T-helper 2 cell treated with Interferon-gamma antibody and Interleukin-4, amounts not matched to agents 5 μg/mL and 100 μg/mL, for 36 hours (primary cell): ENCODE results near the gene RHOG.

ENCODE experiments used
- DNase-seq: peaks from one replicate; pipeline ENCODE4 v3.0.0; 2021; ENCODE audit warnings: low spot score
- H3K27ac Mint-ChIP-seq: one replicate; pipeline ENCODE4 v1.8.0; 2021; ENCODE audit warnings: mild to moderate bottlenecking, mixed read lengths
- H3K27me3 Mint-ChIP-seq: one replicate; pipeline ENCODE4 v1.8.0; 2021; ENCODE audit warnings: low read depth, mixed read lengths
- H3K36me3 Mint-ChIP-seq: one replicate; pipeline ENCODE4 v1.8.0; 2021; ENCODE audit warnings: low read depth, mixed read lengths
- H3K4me1 Mint-ChIP-seq: one replicate; pipeline ENCODE4 v1.8.0; 2021; ENCODE audit warnings: low read depth, mixed read lengths
- H3K4me3 Mint-ChIP-seq: one replicate; pipeline ENCODE4 v1.8.0; 2022; ENCODE audit warnings: mild to moderate bottlenecking, moderate library complexity, mixed read lengths
- H3K9me3 Mint-ChIP-seq: one replicate; pipeline ENCODE4 v1.8.0; 2021; ENCODE audit warnings: mixed read lengths

Gene RHOG

GRCh38 chr11:3840870-3841425, at the start of gene RHOG:
RHOG (minus strand) TSS chr11:3840959; CDS start chr11:3828138, 12,821 bp downstream.
- no peaks in the 10 kb centered on the region for H3K9me3 Mint-ChIP-seq
- no peaks in the 10 kb centered on the region for H3K27me3 Mint-ChIP-seq
- H3K36me3 Mint-ChIP-seq: peaks cover 23% of the 10 kb centered on the region
- H3K4me3 Mint-ChIP-seq: peak within 1 kb of the TSS; percentile 99
- H3K4me1 Mint-ChIP-seq: peaks cover 46% of the 10 kb centered on the region
- peak within 1 kb of the TSS; percentile 98 for H3K27ac Mint-ChIP-seq
- peak; percentile 73 for DNase-seq

DNA sequence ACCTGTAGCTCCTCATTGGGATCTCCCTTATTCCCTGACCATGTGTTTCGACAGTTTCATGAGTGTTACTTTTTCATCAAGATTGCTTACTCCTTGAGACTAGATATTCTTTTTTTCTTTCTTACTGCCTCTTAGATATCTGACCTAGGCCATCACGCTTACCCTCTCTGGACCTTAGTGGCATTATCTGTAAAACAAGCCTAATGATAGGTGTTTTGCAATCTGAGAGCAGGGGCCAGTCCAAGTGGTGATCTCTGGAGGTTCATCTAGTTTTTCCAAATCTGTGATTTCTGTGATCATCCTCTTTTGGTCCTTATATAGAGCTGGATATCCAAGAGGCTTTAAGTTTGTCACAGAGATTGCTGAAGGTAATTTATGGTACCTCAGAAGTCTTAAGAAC, 49.3 kb upstream of the RHOG start:
- no peak for DNase-seq
- Mint-ChIP-seq H3K27ac (no peak overlapping the region), H3K27me3 (no peaks in the 10 kb centered on the region), H3K4me1 (peaks cover 45% of the 10 kb centered on the region), H3K36me3 (peaks cover 21% of the 10 kb centered on the region), H3K9me3 (no peaks in the 10 kb centered on the region), H3K4me3 (no peak overlapping the region)

- Mint-ChIP-seq H3K27me3 (no peaks in the 10 kb centered on the region), H3K4me3 (no peak overlapping the region), H3K36me3 (peaks cover 20% of the 10 kb centered on the region), H3K9me3 (no peaks in the 10 kb centered on the region), H3K4me1 (peaks cover 44% of the 10 kb centered on the region), H3K27ac (no peak overlapping the region)
- no peak for DNase-seq
Observed at GRCh38 chr11:3888876-3889275, 48.1 kb upstream of the RHOG start.

DNA sequence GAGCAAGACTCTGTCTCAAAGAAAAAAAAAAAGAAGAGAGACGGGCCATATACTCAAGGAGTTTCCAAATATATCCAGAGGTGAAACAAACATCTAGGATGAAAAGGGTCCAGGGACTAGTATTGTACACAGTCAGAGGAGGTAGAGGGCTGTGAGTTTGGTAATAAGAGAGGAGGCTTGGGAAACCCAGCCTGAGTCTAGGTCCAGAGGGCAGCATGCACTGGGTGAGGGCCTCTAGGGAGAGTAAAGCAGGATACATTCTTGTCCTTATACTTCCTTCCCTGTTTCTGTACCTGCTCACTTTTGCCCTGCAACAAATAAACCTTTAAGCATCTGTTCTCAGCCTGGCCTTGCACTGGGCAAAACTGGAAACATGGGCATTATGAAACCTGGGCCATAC, 46.2 kb upstream of the RHOG start:
- no peak for DNase-seq
- H3K4me3 Mint-ChIP-seq: no peak overlapping the region
- H3K9me3 Mint-ChIP-seq: no peaks in the 10 kb centered on the region
- no peak overlapping the region for H3K27ac Mint-ChIP-seq
- peaks cover 39% of the 10 kb centered on the region for H3K4me1 Mint-ChIP-seq
- peaks cover 8% of the 10 kb centered on the region for H3K36me3 Mint-ChIP-seq
- H3K27me3 Mint-ChIP-seq: no peaks in the 10 kb centered on the region

DNA sequence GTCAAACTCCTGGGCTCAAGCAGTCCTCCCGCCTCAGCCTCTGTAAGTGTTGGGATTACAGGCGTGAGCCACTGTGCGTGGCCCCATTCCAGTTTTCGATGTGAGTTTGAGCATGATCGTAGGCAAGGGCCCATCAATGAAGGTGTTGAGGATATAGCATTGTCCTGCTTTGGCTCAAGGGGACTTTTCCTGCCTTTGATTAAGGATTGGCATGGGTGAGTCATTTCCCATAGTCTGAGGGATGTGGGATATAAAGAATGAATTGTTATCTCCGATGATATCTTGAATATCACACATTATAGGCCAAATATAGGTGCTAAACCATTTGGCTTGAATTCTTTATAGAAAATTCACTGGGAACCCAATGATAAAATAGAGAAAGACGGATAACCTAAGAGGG, 45.1 kb upstream of the RHOG start:
- H3K36me3 Mint-ChIP-seq: peaks cover 6% of the 10 kb centered on the region
- no peaks in the 10 kb centered on the region for H3K9me3 Mint-ChIP-seq
- H3K4me1 Mint-ChIP-seq: peaks cover 40% of the 10 kb centered on the region
- H3K27me3 Mint-ChIP-seq: no peaks in the 10 kb centered on the region
- DNase-seq: no peak
- H3K27ac Mint-ChIP-seq: no peak overlapping the region
- no peak overlapping the region for H3K4me3 Mint-ChIP-seq

- peak overlapping the region; percentile 4 for H3K27ac Mint-ChIP-seq
- H3K4me3 Mint-ChIP-seq: no peak overlapping the region
- H3K27me3 Mint-ChIP-seq: no peaks in the 10 kb centered on the region
Observed at GRCh38 chr11:3882655-3883054, 41.9 kb upstream of the RHOG start.

GRCh38 chr11:3880724-3881123, 40.0 kb upstream of the RHOG start:
- H3K27ac Mint-ChIP-seq: peak overlapping the region; percentile 80
- H3K36me3 Mint-ChIP-seq: peaks cover 15% of the 10 kb centered on the region
- peaks cover 60% of the 10 kb centered on the region for H3K4me1 Mint-ChIP-seq
- H3K27me3 Mint-ChIP-seq: no peaks in the 10 kb centered on the region
- DNase-seq: no peak
- peak overlapping the region; percentile 56 for H3K4me3 Mint-ChIP-seq
- no peaks in the 10 kb centered on the region for H3K9me3 Mint-ChIP-seq

More at GRCh38 chr11:3882655-3883054, 41.9 kb upstream of the RHOG start:
- peaks cover 15% of the 10 kb centered on the region for H3K36me3 Mint-ChIP-seq
- H3K4me1 Mint-ChIP-seq: peaks cover 54% of the 10 kb centered on the region
- no peak for DNase-seq
- H3K9me3 Mint-ChIP-seq: no peaks in the 10 kb centered on the region

GRCh38 chr11:3879967-3880542, 39.3 kb upstream of the RHOG start:
- H3K36me3 Mint-ChIP-seq: peaks cover 15% of the 10 kb centered on the region
- no peaks in the 10 kb centered on the region for H3K27me3 Mint-ChIP-seq
- H3K27ac Mint-ChIP-seq: peak overlapping the region; percentile 69
- H3K4me1 Mint-ChIP-seq: peaks cover 60% of the 10 kb centered on the region
- H3K9me3 Mint-ChIP-seq: no peaks in the 10 kb centered on the region
- H3K4me3 Mint-ChIP-seq: peak overlapping the region; percentile 19
- no peak for DNase-seq

DNA sequence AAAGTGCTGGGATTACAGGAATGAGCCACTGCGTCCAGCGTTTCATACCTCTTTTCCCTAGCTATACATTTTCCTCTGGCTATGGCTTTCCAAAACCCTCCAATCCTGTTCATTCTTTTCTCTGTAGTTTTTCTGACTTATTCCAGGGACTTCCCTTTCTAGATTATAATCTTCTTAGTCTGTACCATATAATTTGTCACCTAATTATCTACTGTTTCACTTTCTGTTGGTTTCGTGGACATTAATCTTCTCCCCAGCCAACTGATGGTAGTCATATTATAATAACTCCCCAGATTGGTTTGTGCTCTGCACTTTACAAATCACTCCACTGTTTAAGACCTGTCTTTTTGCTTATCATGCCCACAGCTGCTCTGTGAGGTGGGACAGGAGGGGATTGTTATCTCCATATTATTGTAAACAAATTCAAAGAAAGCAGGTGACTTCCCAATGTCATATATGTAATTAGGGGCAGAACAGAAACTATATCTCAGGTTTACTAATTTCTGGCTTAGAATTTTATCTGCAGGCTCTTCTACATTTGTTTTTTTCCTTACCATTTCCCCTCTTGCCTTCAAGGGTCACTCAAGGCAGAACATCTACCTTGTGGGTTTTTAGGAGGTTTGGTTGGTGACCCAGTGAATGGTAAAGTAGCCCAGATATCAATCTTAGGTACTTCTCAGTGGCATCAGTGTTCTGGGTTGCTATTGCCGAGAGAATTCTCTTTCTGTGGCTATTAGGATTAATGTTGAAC, 38.6 kb upstream of the RHOG start:
- no peak for DNase-seq
- Mint-ChIP-seq H3K4me3 (peak overlapping the region; percentile 19), H3K9me3 (no peaks in the 10 kb centered on the region)

GRCh38 chr11:3878258-3878584, 37.5 kb upstream of the RHOG start:
- Mint-ChIP-seq H3K27ac (peak overlapping the region; percentile 58), H3K36me3 (peaks cover 17% of the 10 kb centered on the region), H3K27me3 (no peaks in the 10 kb centered on the region), H3K4me3 (no peak overlapping the region), H3K4me1 (peaks cover 50% of the 10 kb centered on the region), H3K9me3 (no peaks in the 10 kb centered on the region)
- no peak for DNase-seq

More for the DNA sequence above, 38.6 kb upstream of the RHOG start:
- no peaks in the 10 kb centered on the region for H3K27me3 Mint-ChIP-seq
- H3K36me3 Mint-ChIP-seq: peaks cover 17% of the 10 kb centered on the region
- H3K27ac Mint-ChIP-seq: peak overlapping the region; percentile 69
- peaks cover 57% of the 10 kb centered on the region for H3K4me1 Mint-ChIP-seq

DNA sequence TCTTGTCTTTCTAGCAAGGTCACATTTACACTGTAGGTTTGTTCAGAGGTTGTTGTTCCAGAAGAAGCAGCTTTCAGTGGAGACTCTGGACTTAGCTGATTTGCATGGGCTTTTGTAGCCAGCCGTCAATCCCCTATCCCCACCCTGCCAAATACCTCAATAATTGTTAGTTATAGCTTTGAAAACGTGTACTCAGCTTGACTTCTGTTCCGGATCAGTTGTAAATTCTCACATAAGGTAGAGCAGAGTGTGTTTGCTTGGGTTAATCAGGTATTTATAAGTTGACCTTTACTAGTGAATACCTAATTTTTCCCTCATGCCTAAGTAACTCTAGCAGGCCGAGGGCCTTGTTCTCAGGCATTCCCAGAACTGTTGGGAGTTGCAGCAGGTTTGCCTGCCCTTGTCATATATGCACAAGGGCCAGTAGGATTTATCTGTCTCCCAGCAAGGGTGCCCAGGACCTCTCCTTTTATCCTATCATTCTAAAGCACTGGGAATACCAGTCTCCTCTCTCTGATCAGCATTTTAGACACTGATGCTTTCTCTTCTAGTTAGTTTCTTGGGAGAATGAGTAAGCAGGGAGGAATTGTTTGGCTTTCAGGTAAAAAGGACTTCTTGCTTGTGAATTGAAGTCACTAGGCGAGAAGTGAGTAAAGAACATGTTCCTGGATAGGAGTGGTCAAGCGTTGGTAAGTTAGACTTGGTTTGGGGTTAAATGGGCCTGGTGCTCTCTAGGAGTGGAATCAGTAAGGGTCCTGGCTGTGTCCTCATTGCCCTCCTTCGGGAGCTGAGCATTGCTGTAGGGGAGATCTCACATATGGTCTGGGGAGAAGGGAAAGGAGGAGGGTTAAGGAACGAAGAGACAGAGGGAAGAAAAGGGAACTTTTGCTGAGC, 36.9 kb upstream of the RHOG start:
- Mint-ChIP-seq H3K4me3 (no peak overlapping the region), H3K4me1 (peaks cover 48% of the 10 kb centered on the region), H3K27me3 (no peaks in the 10 kb centered on the region), H3K36me3 (peaks cover 17% of the 10 kb centered on the region), H3K27ac (peak overlapping the region; percentile 58), H3K9me3 (no peaks in the 10 kb centered on the region)
- no peak for DNase-seq

DNA sequence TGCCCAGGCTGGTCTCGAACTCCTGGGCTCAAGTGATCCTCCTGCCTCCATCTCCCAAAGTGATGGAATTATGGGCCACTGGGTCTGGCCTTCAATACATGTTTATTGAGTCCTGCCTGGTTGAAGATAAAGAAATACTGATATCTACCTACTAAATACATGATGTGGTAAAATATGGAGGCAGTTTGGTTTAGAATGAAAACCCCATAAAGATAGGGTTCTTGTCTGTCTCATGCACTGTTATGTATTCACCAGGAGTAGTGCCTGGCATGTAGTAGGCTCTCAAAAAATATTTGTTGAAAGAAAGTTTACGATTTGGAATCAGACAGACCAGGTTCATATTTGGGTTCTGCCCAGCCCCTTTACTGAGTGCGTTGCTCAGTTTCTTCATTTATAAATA, 35.9 kb upstream of the RHOG start:
- Mint-ChIP-seq H3K9me3 (no peaks in the 10 kb centered on the region), H3K27me3 (no peaks in the 10 kb centered on the region), H3K4me3 (no peak overlapping the region), H3K27ac (no peak overlapping the region), H3K4me1 (peaks cover 52% of the 10 kb centered on the region), H3K36me3 (peaks cover 18% of the 10 kb centered on the region)
- no peak for DNase-seq

DNA sequence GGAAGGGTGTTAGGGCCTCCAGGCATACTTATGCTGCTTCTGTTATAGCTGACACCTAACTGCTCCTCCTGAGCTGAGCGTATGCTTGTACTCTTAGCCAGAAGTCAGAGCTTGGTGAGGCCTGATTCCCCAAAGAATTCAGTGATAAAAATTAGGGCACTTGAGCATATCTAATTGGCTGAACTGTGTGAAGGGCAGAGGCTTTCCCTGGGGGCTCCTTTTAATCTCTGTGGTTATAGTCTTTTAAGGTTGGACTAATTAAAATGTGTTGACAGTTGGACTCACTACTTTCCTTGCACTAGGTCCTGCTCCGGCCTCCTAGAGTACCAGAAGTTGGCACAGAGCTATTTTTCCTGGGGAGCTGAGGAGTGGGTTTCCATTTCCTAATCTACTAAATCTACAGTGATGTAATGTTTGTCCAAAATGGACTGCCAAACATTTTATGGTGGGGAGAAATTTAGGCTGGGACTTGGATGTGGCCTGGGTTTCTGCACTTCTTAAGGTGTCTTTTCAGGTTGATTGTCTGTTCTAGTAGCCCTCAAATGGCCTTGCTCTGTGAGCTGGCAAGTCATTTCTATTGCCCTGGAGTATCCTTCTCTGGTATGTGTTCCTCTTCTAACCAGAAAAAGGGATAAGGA, 33.1 kb upstream of the RHOG start:
- H3K36me3 Mint-ChIP-seq: peaks cover 14% of the 10 kb centered on the region
- H3K27me3 Mint-ChIP-seq: no peaks in the 10 kb centered on the region
- no peak overlapping the region for H3K4me3 Mint-ChIP-seq
- no peak overlapping the region for H3K27ac Mint-ChIP-seq
- H3K9me3 Mint-ChIP-seq: no peaks in the 10 kb centered on the region
- H3K4me1 Mint-ChIP-seq: peaks cover 48% of the 10 kb centered on the region
- DNase-seq: no peak
